Endothelial cell of hepatic sinusoid (primary cell): Measurements from ENCODE around the gene TRAF2.

Experiments
- in situ Hi-C: cut with HindIII; loops from 2 replicates; pipeline ENCODE4 v1.10.0; 2017; ENCODE audit warnings: low sequenced_read_pairs

TRAF2 gene

DNA sequence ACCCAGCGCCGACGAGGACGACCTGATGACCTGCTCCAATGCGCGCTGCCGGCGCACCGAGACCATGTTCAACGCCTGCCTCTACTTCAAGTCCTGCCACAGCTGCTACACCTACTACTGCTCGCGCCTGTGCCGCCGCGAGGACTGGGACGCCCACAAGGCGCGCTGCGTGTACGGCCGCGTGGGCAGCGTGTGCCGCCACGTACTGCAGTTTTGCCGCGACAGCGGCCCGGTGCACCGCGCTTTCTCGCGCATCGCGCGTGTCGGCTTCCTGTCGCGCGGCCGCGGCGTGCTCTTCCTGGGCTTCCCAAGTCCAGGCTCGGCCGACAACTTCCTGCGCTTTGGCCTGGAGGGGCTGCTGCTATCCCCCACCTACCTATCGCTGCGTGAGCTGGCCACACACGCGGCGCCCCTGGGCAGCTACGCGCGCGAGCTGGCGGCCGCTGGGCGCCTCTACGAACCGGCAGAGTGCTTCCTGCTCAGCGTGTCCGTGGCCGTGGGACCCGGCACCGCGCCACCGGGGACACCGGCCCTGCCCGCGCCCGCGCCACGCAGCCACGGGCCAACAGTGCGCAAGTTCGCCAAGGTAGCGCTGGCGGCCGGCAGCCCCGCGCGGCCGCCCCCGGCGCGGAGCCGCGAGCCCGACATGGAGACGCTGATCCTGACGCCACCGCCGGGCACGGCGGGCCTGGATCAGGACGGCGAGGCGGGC, 39.8 kb upstream of the TRAF2 start:
- in situ Hi-C loops = no loop called here

DNA sequence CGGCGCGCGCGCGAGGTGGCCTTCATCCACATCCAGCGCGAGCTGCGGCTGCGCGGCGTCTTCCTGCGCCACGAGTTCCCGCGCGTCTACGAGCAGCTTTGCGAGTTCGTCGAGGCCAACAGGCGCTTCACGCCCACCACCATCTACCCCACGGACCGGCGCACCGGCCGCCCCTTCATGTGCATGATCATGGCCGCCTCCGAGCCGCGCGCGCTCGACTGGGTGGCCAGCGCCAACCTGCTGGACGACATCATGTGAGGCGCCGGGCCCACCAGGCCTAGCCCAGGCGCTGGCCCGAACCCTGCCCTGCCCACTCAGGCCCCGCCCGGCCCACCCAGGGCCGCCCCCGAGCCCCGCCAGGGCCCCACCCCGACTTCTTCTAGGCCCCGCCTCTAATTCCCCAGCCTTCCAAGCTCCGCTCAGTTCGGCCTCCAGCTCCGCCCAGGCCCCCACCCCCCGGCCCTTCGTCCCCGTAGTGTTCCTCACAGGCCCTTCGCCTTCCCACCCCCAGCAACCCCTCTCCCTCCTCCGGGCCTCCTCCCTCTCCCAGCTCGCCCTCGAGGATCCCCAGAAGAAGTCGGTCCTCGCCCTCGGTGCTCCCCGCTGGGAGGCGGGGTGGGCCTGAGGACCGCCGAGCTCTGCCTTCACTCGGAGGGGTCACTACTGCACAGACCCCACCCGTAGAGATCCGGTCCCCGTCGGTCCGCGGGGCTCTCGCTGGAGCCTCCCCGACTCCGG, 39.1 kb upstream of the TRAF2 start:
- in situ Hi-C loops = no loop called here

GRCh38 chr9:136847826-136848392, 38.4 kb upstream of the TRAF2 start:
- in situ Hi-C loops = no loop called here

GRCh38 chr9:136848393-136849037, 37.8 kb upstream of the TRAF2 start:
- in situ Hi-C loops = no loop called here

- in situ Hi-C loops = no loop called here
Observed at GRCh38 chr9:136849038-136849959, 37.0 kb upstream of the TRAF2 start, which contains the start of gene PHPT1. Gene PHPT1, plus strand, starts transcription at chr9:136849409. Its CDS starts 22 bp downstream, at chr9:136849431.

- in situ Hi-C loops = no loop called here
Observed at GRCh38 chr9:136849960-136850865, 36.1 kb upstream of the TRAF2 start.

DNA sequence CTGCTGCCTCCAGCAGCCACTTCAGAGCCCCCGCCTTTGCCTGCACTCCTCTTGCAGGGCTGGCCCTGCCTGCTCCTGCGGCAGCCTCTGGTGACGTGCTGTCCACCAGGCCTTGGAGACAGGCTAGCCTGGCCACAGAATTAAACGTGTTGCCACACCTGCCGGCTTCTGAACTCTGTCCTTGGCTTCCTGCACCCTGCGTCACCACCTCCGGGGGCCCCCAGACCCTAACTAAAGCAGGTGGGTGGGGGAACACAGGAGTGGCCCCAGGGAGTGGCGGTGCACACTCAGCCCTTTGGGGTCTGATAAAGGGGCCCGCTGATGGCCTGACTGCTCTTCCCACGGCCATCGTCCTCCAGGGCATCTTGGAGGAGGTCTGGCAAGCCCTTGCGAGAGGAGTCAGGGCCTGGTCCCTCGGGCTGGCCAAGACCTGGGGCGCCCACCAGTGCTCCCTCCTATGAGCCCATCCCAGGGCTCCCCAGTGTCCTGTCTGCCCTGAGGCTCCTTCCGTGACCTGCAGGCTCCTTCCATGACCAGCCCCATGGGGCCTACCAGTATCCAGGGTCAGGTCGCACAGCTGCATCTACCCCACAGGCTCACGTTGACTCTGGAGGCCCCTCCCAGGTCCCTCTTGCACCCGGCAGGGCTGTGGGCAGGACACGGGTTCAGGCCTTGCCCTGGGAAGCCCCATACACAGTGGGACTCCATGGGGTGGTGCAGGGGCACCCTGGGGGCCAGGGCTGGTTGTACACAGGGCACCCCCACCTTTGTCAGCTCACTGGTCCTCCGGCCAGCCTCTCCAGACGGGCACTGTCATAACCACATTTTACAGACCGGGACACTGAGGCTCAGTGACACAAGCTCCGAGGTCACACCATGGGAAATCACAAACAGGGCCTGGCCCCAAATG, 35.2 kb upstream of the TRAF2 start:
- in situ Hi-C loops = no loop called here

DNA sequence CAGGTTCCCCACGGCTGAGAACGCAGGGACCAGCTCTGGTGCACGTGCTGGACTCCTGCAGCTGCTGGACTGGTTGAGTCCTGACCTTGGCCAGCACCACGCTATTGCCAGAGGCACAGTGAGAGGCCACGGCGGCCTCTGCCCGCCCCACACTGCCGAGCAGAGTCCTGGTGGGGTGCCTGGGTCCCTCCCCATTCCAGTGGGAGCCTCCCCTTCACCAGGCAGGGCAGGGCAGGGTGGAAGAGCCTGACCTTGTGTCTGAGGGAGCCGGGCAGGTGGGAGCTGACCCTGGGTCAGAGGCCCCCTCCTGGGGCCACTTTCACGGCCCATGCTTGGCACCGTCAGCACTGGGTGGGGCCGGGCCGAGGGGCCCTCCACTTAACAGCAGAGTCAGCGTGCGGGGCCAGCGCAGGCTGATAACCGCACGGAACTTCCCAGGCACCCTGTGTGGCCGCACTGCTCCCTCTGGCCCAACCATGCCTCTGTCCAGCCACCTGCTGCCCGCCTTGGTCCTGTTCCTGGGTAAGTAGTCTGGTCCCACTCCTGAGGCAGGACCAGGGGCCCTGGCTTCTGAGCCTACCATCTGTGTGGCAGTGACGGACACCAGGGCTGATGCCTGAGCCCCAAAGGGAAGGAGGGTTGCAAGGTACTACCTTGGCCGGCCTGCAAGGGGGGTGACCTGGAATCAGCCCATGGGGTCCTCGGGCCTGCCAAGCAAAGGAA, 34.2 kb upstream of the TRAF2 start, which contains the start of gene MAMDC4:
MAMDC4 (plus strand) TSS at position 406 of the 723 bp plus-strand sequence; CDS start at position 477, 71 bp downstream.
- in situ Hi-C loops = no loop called here

DNA sequence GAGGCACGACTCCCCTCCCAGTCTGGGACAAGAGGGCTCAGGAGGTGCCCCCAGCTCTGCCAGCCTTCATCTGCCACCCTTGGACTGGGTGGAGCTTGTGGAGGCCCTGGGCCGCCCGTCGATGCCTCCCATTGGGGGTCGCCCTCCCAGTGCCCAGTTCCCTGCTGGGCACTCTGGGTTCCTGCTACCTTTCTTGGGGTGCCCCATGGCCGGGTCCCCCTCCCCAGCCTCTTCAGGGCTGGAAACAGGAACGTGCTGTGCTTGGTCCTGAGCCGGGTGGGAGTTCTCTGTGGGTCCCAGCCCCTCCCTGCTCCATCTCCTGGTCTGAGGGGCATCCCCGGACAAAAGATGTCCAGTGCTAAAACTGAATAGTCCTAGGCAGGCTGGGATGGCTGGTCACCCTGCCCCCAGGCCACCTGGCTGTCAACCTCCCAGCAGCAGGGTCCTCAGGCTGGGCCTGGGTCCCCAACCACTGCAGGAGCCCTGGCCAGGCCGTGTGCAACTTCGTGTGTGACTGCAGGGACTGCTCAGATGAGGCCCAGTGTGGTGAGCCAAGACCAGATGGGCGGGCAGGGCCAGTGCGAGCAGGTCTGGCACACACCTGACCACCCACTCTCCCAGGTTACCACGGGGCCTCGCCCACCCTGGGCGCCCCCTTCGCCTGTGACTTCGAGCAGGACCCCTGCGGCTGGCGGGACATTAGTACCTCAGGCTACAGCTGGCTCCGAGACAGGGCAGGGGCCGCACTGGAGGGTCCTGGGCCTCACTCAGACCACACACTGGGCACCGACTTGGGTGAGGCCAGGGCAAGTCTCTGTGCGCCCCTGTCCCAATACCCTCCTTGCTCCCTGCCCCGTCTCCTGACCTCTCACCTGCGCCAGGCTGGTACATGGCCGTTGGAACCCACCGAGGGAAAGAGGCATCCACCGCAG, 33.4 kb upstream of the TRAF2 start:
- in situ Hi-C loops = no loop called here

GRCh38 chr9:136853596-136854112, 32.7 kb upstream of the TRAF2 start:
- in situ Hi-C loops = no loop called here

DNA sequence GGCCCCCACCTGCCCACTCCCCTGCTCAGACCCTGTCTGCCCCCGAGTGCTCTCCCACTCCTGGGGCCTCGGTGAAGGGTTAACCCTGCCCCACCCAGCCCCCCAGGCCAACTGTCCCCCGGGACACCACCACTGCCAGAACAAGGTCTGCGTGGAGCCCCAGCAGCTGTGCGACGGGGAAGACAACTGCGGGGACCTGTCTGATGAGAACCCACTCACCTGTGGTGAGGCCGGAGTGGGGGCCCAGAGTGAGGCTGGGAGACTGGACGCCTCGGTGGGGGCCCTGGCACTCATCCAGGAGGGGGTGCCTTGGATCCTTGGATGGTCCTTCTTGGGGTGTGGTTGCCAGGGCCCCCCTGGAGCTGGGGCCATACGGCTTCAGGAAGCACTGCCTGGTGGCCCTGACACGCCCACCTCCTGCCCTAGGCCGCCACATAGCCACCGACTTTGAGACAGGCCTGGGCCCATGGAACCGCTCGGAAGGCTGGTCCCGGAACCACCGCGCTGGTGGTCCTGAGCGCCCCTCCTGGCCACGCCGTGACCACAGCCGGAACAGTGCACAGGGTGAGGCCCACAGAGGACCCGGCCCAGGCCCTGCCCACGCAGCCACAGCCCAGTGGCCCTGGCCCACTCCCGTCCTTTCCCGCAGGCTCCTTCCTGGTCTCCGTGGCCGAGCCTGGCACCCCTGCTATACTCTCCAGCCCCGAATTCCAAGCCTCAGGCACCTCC, 32.0 kb upstream of the TRAF2 start:
- in situ Hi-C loops = no loop called here

DNA sequence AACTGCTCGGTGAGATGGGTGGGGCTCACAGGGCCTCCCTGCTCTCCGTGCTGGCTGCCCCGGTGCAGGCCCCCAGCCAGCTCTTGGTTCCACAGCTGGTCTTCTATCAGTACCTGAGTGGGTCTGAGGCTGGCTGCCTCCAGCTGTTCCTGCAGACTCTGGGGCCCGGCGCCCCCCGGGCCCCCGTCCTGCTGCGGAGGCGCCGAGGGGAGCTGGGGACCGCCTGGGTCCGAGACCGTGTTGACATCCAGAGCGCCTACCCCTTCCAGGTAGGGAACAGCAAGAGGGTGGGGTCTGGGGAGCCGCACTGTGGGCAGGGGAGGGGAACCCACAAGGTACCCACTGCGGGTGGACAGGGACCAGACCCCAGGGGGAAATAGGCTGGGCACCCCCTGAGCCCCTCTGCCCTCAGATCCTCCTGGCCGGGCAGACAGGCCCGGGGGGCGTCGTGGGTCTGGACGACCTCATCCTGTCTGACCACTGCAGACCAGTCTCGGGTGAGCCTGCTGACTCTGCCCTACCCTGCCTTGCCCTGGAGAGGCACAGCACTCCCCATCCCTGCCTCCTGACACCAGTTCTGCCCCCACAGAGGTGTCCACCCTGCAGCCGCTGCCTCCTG, 31.4 kb upstream of the TRAF2 start:
- in situ Hi-C loops = no loop called here

DNA sequence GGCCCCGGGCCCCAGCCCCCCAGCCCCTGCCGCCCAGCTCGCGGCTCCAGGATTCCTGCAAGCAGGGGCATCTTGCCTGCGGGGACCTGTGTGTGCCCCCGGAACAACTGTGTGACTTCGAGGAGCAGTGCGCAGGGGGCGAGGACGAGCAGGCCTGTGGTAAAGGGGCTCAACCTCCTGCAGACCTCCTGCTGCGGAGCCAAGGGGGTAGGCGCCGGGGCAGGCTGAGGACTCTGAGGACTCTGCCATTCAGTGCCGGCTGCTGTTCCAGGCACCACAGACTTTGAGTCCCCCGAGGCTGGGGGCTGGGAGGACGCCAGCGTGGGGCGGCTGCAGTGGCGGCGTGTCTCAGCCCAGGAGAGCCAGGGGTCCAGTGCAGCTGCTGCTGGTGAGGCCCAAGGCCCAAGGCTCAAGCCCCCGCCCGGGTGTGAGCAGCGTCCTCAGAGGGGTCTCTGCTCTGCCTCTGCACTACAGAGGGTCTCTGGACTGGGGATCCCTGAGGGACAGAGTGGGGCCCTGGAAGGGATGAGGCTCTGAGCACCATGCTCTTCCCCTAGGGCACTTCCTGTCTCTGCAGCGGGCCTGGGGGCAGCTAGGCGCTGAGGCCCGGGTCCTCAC, 30.7 kb upstream of the TRAF2 start:
- in situ Hi-C loops = no loop called here

- in situ Hi-C loops = no loop called here
Observed at GRCh38 chr9:136856079-136856476, 30.2 kb upstream of the TRAF2 start.
